GM18502 (cell line): Measurements from ENCODE around the gene ATPAF1.
A peak's percentile ranks its signal among the peaks of the same experiment; 100 is the strongest.

Experiments
- ATAC-seq: cut with Tn5 transposase; IDR thresholded peaks from one replicate; pipeline ENCODE4 v1.9.1; 2021; ENCODE audit warnings: mild to moderate bottlenecking; ENCODE audit not compliant: unreplicated experiment, poor library complexity

Gene ATPAF1

DNA sequence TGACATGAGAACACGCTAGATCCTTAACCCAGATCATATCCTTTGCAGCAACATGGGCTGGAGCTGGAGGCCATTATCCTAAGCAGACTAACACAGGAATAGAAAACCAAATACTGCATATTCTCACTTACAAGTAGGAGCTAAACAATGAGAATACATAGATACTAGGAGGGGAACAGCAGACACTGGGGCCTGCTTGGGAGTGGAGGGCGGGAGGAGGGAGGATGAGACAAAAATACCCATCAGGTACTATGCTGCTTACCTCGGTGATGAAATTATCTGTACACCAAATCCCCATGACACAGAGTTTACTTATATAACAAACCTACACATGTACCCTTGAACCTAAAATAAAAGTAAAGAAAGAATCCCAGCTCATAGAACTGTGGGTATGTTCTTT lies 50.3 kb downstream of the ATPAF1 start:
- no peak for ATAC-seq

DNA sequence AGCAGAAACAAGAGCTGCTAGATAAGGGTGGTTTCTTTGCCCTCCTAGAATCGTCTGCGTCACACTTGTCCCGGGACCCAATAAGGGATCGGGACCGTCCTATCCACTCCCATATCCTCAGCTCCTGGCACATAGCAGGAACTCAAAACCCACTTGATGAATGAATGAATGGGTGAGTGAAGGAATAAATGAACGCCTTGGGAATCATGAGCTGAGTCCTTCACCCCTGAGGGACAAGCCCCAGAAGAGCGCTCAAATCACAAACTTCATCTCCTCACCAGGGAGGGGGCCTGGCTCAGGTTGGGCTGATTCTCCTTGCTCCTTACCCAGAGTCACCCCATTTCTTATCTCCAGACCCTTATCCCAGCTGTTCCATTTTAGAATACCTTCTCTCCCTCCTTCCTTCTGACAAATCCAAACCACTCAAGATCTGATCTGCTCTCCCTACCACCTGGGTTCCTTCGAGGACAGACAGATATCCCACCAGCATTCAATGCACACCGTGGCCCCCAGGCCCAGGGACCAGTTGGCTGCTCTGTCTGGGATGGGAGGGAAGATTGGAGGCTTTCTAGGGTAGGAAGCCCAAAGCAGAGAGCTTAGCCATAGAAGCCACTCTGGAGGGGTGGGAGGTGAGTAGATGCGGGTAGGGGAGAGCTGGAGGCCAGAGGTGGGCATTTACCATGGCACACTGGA lies 50.9 kb downstream of the ATPAF1 start:
- peak; percentile 4 for ATAC-seq

DNA sequence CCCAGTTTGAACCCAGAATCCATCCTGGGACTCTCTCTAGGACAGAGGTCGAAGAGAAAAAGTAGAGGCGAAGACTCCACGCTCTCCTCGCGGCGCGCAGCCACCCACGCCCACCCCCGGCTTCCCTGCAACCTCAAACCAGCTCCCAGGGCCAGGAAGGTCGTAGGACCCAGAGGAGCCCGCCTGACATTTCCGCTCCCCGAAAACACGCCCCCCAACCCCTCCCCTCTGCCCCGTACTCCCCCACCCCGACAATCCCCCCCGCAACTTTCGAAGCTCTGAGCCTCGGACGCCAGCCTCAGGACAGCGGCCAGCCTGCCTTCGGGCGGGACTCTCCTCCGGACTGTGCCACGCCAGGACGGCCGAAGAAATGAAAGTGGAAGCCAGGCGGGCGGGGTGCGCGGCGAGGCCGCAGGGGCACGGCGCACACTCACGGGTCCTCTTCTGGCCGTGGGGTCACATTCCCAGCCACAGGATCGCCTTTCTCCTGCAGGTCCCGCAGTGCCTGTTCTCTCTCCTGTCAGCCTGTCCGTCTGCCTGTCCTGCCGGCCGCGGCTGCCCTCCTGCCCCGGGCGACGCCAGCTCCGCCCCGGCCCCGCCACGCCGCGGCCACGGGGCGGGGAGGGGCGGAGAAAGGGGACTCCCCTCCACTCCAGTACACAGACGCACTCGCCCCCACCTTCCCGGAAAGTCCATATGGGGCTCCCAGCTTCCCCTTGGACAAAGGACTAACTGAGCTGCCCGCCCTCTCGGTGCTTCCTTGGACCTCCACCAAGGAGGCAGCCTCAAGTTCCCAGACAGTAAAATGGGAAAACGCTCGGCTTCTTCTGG lies 51.7 kb downstream of the ATPAF1 start, which contains the start of gene MOB3C:
TSS of gene MOB3C (minus strand) at position 535 of the 831 bp plus-strand sequence. CDS start 3,490 bp downstream, outside the sequence.
- ATAC-seq = peak; percentile 59

DNA sequence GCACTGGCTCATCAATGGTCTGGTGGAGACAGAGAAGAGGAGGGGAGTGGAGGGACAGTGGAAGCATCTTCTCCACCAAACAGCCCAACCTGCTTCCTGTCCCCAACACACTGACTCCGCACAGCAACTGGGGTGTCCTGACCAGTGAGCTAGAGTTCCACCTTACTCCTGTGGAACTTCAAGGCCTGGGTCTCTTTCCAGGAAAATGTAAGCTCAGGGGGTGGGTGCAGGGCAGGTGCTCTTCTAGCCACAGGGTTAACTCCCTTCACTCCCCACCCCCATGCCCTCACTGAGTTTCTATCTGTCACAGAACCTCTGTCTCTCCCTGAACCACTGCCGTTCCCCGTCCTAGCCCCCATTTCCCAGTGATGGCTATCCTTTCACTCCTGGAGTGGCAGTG lies 52.4 kb downstream of the ATPAF1 start:
- ATAC-seq = peak; percentile 29

GRCh38 chr1:46615088-46615487 lies 53.1 kb downstream of the ATPAF1 start:
- no peak for ATAC-seq

DNA sequence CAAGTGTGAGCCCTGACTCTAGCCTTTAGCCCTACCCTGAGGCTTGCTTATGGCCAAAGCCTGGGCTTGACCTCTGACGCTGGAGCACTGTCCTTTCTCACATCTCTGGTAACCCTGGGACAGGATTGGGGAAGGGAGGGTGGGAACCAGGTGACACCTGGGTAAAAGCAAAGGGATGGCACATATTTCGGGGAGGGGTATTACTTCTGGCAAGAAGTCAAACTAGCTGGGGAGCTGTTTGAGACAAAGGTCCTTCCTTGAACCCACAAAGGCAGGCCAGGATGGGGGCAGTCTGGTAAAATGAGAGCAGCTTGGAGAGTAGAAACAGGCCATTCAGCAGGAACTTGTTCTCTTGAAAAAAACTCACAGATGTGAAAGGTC lies 53.6 kb downstream of the ATPAF1 start:
- no peak for ATAC-seq

DNA sequence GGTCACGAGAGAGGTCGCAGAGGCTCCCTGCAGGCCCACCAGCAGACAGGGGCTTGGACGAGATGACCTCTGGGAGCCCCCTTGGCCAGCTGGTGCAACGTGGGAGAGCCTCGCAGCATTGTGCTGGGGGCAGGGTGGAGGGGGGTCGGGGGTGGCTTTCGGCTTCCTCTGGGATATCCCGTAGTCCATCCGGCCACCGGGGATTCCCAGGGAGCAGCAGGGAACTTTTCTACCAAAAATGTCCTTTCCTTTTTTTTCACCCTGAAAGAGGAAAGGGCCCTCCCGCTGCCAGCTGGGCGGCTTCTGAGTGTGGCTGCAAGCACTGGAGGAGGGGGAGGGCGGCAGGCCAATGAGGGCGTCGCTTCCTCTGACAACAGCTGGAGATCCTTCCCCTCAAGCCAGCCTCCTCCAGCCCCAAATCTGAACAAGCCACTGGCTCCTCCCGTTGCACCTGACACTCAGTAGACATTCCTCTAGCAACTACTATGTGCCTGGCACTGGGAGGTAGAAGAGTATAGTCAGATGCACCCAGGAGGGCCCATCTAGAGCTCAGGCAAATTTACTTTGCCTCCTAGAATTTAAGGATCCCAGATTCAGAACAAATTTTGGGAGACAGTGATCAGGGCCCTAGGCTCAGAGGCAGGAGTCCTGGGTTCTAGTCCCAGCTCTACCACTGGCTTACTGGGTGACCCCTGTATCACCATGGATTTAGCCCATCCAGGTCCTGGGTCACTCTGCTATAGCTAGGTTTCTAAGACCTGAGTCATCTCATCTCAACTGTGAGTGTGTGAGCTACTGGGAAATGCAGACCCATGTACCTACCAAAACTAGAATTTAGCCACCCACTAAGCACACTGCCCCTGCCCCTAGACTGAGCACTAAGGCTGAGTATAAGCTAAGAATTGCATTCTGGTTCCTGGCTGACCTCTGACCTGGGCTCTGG lies 54.2 kb downstream of the ATPAF1 start:
- peak; percentile 66 for ATAC-seq

DNA sequence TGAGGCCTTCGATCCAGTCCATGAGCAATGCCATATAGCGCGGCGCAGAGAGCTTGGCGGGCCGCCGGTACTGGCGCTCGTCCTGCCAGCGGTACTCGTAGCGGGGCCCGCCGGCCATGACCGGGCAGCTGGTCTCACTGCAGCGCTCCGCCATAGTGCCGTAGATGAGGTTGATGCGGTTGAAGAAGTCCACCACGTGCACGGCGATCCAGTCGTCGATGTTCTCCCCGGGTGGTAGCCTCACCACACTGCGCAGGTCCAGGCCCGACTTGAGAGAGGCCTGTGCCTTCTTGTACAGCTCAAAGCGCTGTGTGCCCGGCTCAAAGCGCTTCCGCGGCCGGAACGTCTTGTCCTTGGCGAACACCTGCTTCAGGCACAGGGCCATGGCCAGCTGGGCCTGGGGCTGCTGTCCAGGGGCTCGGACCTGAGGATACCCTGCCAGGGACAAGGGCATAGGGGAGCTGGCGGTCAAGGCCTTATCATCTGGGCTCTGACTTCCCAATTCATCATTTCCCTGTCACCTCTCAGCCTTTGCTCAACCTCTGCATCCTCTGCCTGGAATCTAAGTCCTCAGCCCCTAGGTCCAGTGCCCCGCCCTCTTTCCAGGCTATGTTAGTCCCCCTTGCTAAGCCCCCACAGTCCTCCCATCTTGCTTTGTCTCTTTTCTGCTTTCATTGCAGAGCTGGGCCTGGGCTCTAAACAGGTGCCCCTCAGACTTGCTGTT lies 55.1 kb downstream of the ATPAF1 start:
- ATAC-seq = no peak

- ATAC-seq = no peak
Measured at GRCh38 chr1:46611691-46612221, 56.4 kb downstream of the ATPAF1 start.

- ATAC-seq = no peak
Measured at GRCh38 chr1:46607345-46608130, 60.6 kb downstream of the ATPAF1 start.

GRCh38 chr1:46606255-46606965 lies 61.8 kb downstream of the ATPAF1 start:
- ATAC-seq = no peak

DNA sequence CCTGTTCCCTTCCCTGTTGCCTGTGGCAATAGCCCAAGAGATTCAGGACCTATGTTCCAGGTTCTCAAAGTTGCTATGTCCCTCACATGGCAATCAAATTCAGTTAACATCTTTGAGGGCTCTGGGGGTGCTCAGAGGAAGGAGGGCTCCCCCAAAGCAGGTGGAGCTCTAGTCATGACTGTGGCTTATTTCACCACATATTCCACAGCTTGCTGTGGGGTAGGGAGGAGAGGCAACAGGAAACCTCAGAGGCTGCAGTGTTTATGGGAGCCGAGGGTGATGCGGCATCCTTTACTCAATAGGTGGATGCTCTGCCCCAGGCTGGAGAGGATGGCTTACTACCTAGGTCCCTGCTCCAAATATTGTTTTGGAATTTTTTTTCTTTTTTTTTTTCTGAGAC lies 62.9 kb downstream of the ATPAF1 start:
- no peak for ATAC-seq

DNA sequence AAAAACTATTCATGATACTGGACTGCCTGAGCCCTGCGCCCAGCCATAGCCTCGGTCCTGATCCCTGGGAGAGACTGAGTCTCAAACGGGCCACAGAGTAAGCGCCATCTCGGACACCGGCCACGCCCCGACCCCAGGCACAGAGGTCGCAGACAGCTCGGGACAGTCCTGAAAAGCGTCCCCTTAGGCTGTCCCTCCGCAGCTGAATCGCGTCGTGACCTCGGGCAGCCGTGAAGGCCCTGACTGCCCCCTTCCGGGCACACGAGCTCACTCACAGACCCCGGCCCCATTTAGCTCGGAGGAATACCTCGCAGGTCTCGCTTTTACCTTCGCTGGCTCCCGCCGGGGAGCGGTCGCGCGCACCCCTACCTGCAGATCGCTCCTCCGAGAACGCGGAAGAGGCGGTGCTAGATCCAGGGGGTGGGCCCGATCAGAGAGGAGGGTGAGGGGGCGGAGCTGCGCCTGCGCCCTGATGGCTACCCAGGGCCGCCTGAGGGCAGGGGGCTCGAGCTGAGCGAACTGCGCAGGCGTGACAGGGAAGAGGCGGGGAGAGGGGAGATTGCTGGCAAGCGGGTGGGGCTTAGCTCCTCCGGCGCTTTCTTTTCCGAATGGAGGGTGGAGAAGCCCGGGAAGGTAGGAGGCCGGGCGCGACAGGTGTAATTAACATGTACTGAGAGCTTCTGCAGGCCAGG lies 64.2 kb downstream of the ATPAF1 start, which contains the start of gene MKNK1:
TSS of gene MKNK1 (minus strand) at position 411 of the 692 bp plus-strand sequence. CDS start 20,941 bp downstream, outside the sequence.
- peak; percentile 92 for ATAC-seq

- ATAC-seq = no peak
Measured at GRCh38 chr1:46603481-46603857, 64.7 kb downstream of the ATPAF1 start.

DNA sequence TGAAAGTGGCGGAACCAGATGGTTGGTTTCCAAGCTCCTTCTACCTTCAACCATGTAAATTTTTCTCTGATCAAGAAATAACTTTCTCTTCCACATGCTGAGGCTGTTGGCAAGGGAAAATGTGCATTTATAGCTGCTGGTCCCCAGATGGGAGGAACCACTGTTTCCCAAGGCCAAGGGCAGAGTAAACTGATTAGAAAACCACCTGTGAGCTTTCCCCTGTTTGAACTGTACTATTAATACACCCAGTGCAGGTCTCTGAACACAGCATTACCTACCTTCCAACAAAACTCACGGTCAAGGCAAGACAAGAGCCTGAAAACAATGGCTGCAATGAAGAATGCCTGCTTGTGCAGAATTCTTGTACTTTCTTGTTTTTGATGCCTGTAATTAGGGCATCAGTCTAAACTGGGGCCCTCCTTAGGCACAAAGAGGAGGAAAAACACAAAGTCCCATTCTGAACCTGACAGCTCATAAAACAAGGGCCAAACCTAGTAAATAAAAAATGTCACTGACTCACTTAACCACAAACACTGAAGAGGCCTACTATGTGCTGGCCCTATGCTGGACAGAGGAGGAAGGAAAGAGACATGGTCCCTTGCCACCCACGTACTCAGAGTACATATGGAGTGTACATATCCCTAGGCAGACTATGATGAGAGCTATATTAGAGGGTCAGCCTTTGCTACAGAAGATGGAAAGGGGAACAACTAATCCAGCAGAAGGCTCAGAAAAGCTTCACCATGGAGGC lies 66.7 kb downstream of the ATPAF1 start:
- no peak for ATAC-seq

DNA sequence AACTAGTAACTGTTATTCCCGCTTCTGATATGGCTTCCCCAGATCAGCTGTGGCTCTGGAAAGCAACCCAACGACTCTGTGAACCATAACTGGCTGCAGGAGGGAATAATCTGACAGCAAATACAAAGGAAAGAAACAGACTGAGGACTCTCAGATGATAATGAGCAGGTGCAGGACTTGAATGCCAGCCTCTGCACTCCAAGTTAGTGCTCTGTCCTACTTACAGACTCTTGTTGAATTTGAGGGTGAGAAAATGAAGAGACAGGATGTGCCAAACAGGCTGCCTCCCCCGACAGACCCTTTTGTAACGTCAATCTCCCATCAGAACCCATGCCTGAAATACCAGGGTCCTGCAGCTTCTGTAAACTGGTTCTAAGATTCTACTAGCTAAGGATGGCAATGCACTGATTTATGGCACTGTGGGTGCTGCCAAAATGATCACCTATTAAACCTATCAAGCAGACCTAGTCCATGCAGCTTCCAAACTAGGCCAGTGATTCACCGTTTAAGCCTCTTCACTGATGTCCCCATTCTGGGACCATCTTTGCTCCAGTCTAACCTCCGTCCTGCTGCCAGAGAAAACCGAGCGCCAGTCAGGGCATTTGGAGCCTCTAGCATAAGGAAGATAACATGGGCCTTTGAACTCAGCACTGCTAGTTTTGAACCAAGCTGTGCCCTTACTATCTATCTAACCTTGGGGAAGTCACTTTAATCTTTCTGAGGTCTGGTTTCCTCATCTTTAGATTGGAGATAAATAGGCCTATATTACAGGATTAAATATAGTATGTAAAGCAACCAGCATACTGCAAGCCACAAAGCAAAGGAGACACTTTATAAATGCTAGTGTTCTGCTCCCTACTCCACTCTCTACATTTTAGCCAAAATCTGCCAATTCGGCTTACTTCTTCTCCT lies 68.8 kb downstream of the ATPAF1 start:
- ATAC-seq = no peak
